ENCODE data around the gene RIOK1. TPM values are rescaled to one million over a fixed set of nuclear protein-coding genes. Genes with fewer than 3 reads are reported as not detected.

Gene RIOK1
- total RNA-seq (2022; extraction: Qiagen RNA extraction; ENCODE audit: low read depth): 10.8 to 14.1 TPM (median 12.1 TPM) in 5 replicates

GRCh38 chr6:7389451-7390225, at the start of gene RIOK1, which contains the start of gene CAGE1:
Gene RIOK1, plus strand, starts transcription at chr6:7389808. Its CDS starts 195 bp downstream, at chr6:7390003.
Gene CAGE1, minus strand, starts transcription at chr6:7389742. Its CDS starts 2,569 bp downstream, at chr6:7387173.

Other genes with a start within 250 kb of the RIOK1 start
- 72.7 to 87.5 TPM (median 77.9 TPM) in 5 replicates for gene SSR1, start 76.6 kb upstream of the RIOK1 start, total RNA-seq (2022; extraction: Qiagen RNA extraction; ENCODE audit: low read depth)
- gene CAGE1, start 66 bp upstream of the RIOK1 start, total RNA-seq (2022; extraction: Qiagen RNA extraction; ENCODE audit: low read depth): 0.17 TPM in 1 of 5 replicates, not detected in the others
- gene DSP, start 151.9 kb downstream of the RIOK1 start, total RNA-seq (2022; extraction: Qiagen RNA extraction; ENCODE audit: low read depth): 33.2 to 57.4 TPM (median 40.2 TPM) in 5 replicates
- 8.7 to 10.5 TPM (median 9.4 TPM) in 5 replicates for gene SNRNP48, start 200.4 kb downstream of the RIOK1 start, total RNA-seq (2022; extraction: Qiagen RNA extraction; ENCODE audit: low read depth)